Measurements from ENCODE around the gene LYPD3.
"Not testable (repeated sequence)": the region's sequence is repeated elsewhere in the genome, so short reads cannot be mapped to it uniquely, and the experiment has no call there.

Gene LYPD3

DNA sequence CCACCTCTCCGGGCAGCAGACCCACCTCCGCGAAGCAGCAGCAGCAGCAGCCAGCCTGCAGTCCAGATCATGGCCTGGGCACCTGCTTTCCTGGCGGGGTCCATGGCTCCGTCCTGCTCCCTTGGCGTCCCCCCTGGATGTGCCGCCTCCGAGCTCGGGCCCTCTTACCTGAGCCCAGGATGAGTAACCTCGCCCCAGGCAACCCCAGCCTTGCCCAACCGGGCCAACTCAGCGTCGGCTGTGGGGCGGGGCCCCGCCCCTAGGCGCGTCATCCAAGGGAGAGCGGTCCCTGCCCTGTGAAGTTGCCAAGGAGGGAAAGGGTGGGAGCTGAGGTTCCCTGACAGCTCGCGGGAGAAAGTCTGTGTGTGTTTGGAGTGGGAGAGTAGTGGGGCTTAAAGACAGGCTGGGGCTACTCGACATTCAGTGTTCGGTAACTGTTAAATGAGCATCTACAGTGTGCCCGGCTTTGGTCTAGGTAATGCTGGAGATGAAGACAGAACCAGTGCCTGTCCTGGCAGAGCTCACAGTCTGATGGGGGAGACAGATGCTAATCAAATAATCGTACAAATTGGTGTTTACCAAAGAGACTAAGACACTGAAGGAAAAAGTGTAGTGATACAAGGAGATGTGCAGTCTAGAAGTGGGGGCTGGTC is at the start of gene LYPD3:
TSS of gene LYPD3 (minus strand) at position 141 of the 653 bp plus-strand sequence. CDS start at position 104, 37 bp downstream.
- DNase-seq (ENCODE audit: low spot score) = peak; percentile 1

DNA sequence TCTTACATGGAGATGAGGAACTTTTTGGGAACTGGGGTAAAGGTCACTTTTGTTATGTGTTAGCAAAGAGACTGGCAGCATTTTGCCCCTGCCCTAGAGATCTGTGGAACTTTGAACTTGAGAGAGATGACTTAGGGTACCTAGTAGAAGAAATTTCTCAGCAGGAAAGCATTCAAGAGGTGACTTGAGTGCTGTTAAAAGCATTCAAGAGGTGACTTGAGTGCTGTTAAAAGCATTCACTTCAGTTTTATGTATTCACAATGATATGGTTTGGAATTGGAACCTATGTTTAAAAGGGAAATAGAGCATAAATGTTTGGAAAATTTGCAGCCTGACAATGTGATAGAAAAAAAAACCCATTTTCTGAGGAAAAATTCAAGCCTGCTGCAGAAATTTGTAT is 47.0 kb upstream of the LYPD3 start:
- not testable (repeated sequence) for DNase-seq (ENCODE audit: low spot score)

DNA sequence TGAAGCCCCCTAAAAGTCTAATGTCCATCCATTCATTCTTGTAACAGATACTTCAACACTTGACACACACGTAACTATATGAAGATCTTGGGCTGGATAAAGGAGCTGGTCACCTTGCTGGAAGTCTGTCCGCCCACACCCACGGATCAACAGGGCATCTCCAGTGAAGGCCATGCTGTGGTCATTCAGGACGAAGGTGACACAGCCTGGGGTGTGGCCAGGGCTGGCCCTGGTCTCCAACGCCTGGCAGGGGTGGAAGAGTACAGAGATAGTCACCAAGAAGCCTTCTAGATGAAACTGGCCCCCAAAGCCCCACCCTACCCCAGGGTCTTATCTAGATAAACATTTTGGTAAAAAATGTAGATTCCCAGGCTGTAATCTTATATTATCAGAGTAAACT is 45.9 kb upstream of the LYPD3 start:
- no peak for DNase-seq (ENCODE audit: low spot score)

DNA sequence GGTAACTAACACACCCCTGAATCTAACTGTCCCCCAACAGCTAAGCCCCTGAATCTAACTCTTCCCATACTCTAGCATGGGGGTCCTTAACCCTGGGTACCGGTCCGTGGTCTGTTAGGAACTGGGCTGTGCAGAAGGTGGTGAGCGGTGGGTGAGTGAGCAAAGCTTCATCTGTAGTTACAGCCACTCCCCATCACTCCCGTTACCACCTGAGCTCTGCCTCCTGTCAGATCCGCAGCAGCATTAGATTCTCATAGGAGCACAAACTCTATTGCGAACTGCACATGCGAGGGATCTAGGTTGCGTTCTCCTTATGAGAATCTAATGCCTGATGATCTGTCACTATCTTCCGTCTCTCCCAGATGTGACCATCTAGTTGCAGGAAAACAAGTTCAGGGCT is 45.3 kb upstream of the LYPD3 start:
- DNase-seq (ENCODE audit: low spot score) = no peak

DNA sequence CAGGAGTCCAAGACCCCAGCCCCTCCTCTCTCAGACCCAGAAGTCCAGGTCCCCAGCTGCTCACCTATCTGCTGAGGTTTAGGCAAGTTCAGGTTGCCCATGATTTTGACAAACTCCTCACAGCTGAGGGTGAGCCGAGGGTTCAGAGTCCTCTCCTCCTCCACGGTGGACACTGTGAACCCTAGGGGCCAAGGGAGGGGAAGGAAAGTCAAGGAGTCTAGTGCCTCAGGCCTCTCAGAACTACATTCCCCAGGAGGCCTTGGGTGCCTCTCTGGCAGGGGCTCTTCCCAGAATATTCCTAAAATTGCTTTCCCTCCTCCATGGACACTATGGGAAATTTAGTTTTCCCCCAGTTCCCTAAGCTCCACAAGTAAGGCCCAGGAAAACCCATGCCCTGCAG is 42.5 kb upstream of the LYPD3 start:
- DNase-seq (ENCODE audit: low spot score) = no peak

DNA sequence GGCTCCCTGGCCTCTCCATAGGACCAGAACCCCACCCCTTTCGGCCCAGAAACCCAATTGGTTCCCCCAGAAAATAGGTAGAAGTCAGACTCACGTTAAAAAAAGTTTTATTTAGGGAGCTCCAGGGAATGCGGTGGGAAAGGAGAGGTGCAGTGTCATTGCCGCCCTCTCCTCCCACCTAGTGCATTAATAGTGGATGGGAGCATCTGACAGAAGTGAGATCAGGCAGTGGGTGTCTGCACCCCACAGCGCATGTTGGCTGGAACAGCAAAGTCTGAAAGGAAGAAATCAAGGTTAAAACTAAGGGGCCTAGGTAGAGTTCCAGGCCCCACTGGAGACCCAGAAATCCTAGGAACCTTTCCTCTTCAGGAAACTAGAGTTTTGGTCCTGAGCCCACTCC is 41.2 kb upstream of the LYPD3 start:
- no peak for DNase-seq (ENCODE audit: low spot score)

DNA sequence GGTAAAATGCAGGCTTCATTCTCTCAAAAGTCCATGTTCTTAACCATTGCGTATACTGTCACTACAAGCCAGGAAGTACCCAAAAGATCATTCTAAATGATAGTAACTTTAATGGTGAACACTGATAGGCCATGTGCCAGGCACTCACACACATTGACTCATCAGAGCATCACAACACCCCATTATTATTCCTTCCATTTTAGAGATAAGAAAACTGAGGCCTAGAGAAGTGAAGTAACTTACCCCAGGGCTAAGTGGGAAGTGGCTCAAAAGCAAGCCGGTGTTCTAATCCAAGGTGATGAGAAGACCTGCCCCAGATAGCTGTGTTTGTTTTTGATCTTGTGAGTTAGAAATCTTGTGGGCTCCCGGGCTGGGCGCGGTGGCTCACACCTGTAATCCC is 40.5 kb upstream of the LYPD3 start:
- DNase-seq (ENCODE audit: low spot score) = peak; percentile 14

DNA sequence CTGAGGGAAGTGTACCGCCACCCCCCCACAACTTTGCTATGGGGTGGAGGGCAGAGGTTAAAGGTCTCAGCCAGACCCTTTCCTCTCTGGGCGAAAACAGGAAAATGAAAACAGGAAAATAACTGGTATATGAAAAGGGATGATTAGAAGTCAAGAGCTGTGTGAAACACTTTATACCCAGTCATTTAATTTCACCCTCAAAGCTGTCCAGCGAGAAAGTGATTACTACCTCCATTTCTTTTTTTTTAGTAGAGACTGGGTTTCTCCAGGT is 39.7 kb upstream of the LYPD3 start:
- DNase-seq (ENCODE audit: low spot score) = no peak

DNA sequence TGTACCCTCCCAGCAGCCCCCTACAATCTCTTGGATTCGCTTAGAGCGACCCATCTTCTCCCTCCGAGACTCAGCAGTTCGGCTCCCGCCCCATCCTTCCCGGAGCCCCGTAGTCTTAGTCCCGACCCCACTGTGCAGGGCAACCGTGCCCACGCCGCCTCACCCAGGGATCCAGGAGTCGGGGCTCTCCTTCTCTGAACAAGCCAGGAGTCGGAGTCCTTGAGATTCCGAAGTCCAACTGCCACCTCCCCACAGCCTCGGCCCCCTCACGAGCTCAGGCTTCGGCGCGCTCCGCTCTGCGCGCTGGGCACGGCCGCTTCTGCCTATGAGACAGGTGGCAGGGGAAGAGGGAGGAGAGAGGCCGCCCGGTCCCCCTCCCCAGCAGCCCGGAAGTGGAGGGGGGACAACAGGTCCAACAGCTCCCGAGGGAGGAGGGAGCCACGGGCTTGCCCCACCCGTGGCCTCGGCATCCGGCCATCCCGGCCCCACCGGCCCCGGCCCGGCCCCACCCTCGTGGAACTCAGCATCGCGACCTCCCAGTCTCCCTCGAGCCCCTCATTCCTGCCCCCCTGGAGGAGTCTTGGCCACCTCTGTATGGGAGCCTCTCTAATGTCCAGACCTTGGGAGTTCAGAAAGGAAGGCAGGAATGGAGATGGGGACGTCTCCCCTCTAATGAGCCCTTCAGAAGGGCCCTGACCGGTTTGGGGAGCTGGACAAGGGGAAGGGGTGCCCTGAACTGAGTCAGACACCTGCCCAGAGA is 39.2 kb upstream of the LYPD3 start, which contains the start of gene PHLDB3:
TSS of gene PHLDB3 (minus strand) at position 321 of the 760 bp plus-strand sequence. CDS start 628 bp downstream, outside the sequence.
- DNase-seq (ENCODE audit: low spot score) = peak; percentile 49

DNA sequence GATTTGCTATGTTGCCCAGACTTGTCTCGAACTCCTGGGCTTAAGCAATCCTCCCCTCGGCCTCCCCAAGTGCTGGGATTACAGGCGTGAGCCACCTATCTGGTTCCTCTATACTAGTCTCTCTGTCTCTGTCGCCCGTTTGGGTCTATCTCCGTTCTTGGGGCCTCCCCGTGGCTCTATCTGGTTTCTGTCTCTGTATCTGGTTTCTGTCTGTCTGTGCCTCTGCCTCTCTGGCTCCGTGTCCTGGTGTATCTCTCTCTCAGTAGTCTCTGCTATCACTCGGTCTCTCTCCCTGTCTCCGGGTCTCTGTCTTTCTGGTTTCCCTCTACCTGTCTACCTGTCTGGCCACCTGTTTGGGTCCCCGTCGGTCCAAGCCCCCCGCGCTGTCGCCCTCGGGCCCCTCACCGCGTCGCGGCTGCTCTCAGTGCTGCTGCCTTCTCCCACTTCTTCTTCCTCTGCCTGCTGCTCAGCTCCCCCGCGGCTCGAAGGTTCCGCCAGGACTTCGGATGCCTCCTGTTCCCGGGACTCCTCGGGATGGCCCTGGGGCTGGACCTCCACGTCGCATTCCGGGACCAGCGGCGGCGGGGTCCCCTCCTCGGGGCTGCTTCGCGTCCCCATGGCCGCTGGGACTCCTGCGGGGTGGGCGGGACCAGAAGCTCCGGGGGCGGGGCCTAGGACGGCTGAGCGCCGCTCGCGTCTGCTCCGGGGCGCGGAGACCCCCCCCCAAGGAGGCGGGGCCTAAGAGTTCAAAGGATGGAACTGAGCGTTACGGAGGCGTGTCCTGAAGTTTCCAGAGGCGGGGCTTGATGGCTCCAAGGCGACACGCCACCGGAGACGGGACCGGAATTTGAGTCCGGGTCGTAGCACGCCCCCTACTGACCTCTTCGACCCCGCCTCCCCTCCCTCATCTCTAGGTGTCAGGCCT is 38.4 kb upstream of the LYPD3 start:
- DNase-seq (ENCODE audit: low spot score) = peak; percentile 99

DNA sequence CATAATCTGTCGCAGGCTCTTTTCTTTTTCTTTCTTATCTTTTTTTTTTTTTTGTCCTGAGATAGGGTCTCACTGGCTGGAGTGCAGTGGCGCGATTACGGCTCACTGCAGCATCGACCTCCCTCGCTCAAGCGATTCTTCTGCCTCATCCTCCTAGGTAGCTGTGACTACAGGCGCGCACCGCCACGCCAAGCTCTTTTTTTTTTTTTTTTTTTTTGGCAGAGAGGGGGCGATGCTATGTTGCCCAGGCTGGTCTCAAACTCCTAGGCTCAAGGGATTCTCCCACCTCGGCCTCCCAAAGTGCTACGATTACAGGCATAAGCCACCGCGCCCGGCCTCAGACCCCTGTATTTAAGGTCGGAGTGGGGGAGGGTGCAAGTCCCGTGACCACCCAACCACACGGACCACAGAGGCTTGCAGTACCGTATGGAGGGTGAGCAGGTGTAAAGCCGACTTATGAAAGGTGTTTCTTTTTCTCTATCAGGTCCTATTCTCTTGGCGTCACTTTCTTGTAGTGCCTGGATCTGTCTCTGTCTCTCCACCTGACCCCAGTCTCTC is 37.1 kb upstream of the LYPD3 start:
- DNase-seq (ENCODE audit: low spot score) = no peak

DNA sequence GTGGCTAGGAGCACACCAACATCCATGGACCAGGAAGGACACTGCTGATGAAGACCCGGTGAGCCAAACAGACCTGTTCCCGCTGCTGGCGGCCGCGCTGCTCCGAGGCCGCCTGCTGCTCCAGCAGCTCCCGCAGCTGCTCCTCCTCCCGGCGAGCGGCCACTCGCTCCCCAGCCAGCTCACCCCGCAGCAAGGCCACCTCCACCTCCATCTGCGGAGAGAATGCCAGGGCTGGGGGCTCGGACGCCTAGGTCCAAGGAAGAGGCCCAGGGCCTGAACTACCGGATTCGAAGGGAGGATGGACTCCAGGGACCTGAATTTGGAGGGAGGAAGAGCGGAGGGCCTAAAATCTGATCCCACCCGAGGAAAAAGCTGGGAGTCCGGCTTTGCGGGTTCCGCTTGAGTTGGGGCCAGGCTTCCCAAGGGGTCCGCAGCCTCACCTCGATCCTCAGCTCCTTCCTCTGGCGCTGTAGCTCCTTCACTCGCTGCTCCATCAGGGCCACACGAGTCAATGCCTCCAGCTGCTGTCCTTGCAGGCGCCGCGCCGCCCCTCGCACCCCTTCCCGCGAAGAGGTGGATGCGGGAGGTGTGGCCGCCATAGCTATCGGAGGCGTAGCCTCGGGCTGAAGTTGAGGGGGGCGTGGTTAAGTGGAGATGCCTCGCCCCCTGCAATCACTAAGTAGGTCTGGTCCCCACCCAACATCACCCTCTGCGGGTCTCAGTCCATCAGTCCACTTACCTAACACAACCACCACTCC is 36.4 kb upstream of the LYPD3 start:
- no peak for DNase-seq (ENCODE audit: low spot score)

DNA sequence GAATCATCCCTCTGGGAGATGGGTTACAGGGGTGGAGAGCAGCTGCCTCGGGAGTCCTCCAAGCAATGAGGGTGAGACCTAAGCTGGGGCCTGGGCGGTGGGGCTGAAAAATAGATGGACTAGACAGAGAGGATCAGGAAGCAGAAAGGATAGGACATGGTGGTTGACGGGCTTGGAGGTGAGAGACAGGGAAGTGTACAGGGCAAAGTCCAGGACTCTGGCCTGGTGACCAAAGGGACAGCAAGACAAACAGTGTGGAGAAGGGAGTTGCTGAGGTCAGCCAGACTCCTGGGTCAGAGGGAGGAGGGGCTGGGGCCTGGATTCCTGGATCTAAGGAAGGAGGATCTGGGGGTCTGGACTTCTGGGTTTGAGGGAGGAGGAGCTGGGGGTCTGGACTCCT is 33.6 kb upstream of the LYPD3 start:
- DNase-seq (ENCODE audit: low spot score) = no peak

DNA sequence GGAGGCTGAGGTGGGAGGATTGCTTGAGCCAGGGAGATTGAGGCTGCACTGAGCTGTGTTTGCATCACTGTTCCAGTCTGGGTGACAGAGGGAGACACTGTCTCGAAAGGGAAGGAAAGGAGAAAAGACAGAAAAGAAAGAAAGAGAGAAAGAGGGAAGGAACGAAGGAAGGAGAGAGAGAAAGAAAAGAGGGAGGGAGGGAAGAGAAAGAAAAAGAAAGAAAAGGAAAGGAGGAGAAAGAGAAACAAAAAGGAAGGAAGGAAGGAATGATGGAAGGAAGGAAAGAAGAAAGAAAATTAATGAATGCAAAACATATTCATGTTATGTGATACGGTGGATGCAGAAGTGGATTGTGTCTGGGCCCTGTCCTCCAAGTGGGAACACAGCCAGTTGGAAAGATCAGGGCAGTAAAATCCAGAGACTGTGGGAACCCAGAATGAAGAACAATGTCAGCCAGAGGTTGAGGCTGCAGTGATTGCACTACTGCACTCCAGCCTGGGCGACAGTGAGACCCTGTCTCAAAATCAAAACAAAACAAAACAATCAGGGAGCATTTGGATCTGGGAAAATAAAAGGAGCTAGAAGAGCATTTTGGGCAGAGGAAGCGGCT is 32.9 kb upstream of the LYPD3 start:
- DNase-seq (ENCODE audit: low spot score) = no peak

DNA sequence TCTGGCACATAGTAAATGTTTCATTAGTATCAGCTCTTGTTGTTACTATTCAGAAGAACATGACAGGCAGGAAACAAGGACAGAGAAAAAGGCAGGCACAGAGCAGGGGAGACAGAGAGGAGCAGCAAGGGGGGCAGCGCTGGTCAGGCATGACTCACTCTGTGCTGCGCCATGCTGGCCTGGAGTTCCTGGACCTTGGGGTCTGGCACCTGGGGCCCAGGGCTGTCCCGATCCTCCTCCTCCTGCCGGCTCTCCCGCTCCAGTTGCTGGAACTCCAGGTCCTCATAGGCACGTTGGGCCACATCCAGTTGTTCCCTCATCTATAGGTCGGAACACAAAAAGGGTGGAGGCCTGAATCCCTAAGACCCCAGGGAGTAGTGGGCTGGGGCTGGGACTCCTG is 31.6 kb upstream of the LYPD3 start:
- no peak for DNase-seq (ENCODE audit: low spot score)

DNA sequence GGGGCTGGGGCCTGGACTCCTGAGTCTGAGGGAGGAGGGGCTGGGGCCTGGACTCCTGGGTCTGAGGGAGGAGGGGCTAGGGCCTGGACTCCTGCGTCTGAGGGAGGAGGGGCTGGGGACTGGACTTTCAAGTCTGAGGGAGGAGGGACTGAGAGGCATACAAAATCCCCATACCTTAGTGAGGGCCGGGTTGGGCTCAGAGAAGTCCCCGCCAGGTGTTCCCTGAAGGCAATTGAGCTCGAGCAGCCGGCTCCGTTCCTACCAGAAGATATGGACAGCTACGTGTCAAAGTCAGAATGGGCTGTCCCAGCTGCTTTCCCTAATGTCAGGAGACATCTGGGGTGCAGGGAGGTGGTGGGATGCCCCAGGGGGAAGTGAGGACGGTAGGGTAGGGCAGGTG is 29.7 kb upstream of the LYPD3 start:
- DNase-seq (ENCODE audit: low spot score) = no peak

DNA sequence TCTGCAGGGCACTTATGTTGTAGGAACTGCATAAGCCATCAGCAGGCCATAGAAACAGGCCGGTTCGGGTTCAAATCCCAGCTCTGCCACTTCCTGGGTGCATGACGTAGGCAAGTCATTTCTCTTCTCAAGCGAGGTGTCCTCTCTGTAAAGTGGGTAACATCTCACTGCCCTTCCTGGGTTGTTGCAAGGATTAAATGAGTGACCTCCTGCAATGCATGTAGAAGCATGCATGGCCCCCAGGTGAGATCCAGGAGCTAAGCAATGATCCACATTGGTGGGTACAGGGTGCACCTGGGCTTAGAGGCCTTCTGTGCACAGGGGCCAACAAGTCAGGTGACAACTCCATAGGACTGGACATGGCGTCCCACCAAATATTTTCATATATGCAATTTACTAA is 25.4 kb upstream of the LYPD3 start:
- DNase-seq (ENCODE audit: low spot score) = no peak

DNA sequence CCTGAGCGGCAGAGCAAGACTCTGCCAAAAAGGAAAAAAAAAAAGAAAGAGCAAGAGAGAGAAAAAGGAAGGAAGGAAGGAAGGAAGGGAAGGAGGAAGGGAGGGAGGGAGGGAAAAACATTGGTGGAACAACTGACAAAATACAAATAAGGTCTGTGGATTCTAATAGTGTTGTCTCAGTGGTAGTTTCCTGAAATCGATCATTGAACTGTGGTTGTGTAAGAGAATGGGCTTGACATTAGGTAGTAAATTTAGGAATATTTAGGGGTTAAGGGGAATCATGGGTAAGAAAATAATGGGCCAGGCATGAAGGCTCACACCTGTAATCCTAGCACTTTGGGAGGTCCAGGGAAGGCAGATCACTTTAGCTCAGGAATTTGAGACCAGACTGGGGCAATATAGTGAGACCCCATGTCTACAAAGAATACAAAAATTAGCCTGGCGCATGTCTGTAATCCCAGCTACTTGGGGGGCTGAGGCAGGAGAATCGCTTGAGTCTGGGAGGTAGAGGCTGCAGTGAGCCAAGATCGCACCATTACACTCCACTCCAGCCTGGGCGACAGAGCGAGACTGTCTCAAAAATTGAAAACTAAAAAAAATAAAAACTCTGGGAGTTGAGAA is 24.7 kb upstream of the LYPD3 start:
- DNase-seq (ENCODE audit: low spot score) = no peak

DNA sequence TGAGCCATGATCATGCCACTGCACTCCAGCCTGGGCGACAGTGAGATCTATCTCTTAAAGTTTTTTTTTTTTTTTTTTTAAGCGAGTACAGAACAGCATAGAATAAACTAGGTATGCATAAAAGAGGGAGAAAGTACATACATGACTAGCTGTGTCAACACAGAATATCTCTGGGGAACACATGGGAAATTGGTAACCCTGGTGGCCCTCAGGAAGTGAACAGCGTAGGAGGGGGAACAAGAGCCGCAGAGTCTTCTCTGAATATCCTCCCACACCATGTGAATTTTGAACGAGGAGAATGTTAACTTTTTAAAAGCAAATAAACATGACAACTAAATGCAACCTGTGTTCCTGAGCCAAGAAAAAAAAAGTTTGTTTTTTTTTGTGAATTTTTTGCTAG is 23.9 kb upstream of the LYPD3 start:
- DNase-seq (ENCODE audit: low spot score) = no peak

DNA sequence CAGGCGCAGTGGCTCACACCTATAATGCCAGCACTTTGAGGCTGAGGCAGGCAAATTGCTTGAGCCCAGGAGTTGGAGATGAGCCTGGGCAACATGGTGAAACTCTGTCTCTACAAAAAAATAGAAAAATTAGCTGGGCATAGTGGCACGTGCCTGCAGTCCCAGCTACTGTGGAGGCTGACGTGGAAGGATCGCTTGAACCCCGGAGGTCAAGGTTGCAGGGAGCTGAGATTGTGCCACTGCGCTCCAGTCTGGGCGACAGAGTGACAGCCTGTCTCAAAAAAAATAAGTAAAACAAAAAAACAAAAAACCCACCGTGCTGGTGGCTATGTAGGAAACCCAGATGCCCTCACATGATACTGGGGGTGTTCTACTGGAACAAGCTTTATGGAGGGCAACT is 22.8 kb upstream of the LYPD3 start:
- DNase-seq (ENCODE audit: low spot score) = no peak

DNA sequence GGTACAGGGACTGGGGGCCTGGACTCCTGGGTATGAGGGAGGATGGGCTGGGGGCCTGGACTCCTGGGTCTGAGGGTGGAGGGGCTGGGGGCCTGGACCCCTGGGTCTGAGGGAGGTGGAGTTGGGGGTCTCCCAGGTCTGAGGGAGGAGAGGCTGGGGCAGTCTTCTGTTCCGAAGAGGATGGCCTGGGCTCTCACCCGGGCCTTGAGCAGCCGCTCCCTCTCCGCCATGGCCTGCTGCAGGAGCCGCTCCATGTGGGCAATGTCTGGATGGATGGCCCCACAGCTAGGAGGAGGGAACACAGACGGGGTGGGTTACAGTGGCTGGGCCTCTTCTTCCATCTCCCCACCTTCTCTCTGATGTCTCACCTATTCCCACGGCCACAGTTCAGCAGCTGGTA is 21.0 kb upstream of the LYPD3 start:
- no peak for DNase-seq (ENCODE audit: low spot score)

Data from CD4-positive, alpha-beta T cell treated with Interleukin-2 at 100 ng/mL for 4 hours (primary cell).